ENCODE measurements around the gene HLF.

- TF ChIP-seq, protein P1, sequence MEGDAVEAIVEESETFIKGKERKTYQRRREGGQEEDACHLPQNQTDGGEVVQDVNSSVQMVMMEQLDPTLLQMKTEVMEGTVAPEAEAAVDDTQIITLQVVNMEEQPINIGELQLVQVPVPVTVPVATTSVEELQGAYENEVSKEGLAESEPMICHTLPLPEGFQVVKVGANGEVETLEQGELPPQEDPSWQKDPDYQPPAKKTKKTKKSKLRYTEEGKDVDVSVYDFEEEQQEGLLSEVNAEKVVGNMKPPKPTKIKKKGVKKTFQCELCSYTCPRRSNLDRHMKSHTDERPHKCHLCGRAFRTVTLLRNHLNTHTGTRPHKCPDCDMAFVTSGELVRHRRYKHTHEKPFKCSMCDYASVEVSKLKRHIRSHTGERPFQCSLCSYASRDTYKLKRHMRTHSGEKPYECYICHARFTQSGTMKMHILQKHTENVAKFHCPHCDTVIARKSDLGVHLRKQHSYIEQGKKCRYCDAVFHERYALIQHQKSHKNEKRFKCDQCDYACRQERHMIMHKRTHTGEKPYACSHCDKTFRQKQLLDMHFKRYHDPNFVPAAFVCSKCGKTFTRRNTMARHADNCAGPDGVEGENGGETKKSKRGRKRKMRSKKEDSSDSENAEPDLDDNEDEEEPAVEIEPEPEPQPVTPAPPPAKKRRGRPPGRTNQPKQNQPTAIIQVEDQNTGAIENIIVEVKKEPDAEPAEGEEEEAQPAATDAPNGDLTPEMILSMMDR (IDR thresholded peaks at IDR 0.05 in 2 of 3, conservative IDR thresholded peaks at IDR 0.05 in 1 of 3; ENCODE audit: control insufficient read depth in 2 of 3, extremely low read depth in 1 of 3, insufficient read depth in 1 of 3, low read depth in 3 of 3, low read length in 3 of 3) = no peak
- TF ChIP-seq SIN3A (IDR thresholded peaks at IDR 0.05; ENCODE audit: low read depth, low read length) (no peak), RCOR1 (conservative IDR thresholded peaks at IDR 0.05; ENCODE audit: low read depth, low read length) (no peak)
Observed at GRCh38 chr17:55314784-55315491, 50.2 kb downstream of the HLF start.

Data from GM12878 (cell line).